Measurements from ENCODE around the gene PAX3. TPM values are rescaled to one million over a fixed set of nuclear protein-coding genes. Genes with fewer than 3 reads are reported as not detected.

PAX3 gene
- total and polyA plus RNA-seq, 9 of the 15 experiments (the other 6 are each of a cell fraction or from before 2014, with no cell fraction given) = not detected

DNA sequence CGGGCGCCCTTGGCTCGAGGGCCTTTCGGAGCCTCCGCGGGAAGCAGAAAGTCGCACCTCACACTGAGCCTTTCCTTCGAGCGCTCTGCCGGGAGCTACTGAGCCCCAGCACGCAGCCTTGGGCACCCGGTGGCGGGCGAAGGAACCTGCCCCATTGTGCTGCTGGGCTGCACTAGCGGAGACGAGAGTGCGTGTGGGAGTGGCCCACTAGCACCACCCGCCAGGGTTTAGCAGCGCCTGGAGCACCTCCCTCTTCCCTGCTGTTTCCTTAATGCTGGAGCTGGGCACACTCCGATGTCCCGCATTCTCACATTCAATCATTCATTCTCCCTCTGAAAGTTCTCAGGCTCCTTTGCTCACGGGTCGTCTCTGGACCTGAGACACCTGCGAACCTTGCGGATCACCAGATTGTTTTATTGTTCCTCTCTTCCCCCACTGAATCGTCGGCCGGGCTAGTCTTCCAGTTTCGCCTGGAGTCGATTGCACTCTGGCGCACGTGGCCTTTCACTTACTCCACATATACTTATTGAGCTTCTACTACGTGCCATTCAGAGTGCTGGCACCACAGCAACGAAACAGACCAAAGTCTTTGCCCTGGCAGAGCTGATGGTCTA is 8.5 kb upstream of the PAX3 start:
- ATAC-seq (no peak), DNase-seq (ENCODE audit: extremely low read depth in 1 of 4, low spot score in 3 of 4) (no peak), FAIRE-seq (no peak)
- Histone ChIP-seq H3K36me3 (ENCODE audit: control insufficient read depth, insufficient read depth, low read length) (no peaks in the 10 kb centered on the region), H2AFZ (ENCODE audit: low read depth, low read length) (no peak overlapping the region), H3K27ac (ENCODE audit: extremely low read depth, low read depth, low read length) (no peak overlapping the region), H3K79me2 (ENCODE audit: control insufficient read depth, insufficient read depth, low read length) (no peaks in the 10 kb centered on the region), H3K4me2 (ENCODE audit: insufficient read depth, low read length) (no peak overlapping the region), H3K9ac (ENCODE audit: insufficient read depth in 1 of 2, low read depth in 2 of 2, low read length in 2 of 2) (no peak overlapping the region), H4K20me1 (replicated peaks; ENCODE audit: control insufficient read depth, insufficient read depth, low read length) (no peaks in the 10 kb centered on the region), H3K9me1 (ENCODE audit: control insufficient read depth, insufficient read depth, low read length) (no peaks in the 10 kb centered on the region), H3K27me3 (ENCODE audit: control insufficient read depth in 2 of 2, insufficient read depth in 2 of 2, low read length in 2 of 2) (peaks cover under 1 to 54% of the 10 kb centered on the region in 2 experiments; a peak in 3 of 5 replicates), H3K4me3 (no peak overlapping the region), H3K4me1 (replicated peaks in 1 of 2; ENCODE audit: control insufficient read depth in 2 of 2, insufficient read depth in 2 of 2, low read length in 2 of 2) (no peaks in the 10 kb centered on the region; a peak in 1 of 5 replicates), H3K9me3 (replicated peaks; ENCODE audit: control insufficient read depth, insufficient read depth, low read depth, low read length) (no peaks in the 10 kb centered on the region)
- TF ChIP-seq TBP (optimal IDR thresholded peaks at IDR 0.05; ENCODE audit: low read depth, low read length) (no peak), HMGXB4 (CRISPR knock-in tag; IDR thresholded peaks at IDR 0.05) (no peak), SMARCC2 (IDR thresholded peaks at IDR 0.05; ENCODE audit: low read depth) (no peak), ZNF407 (IDR thresholded peaks at IDR 0.05; ENCODE audit: low read depth) (no peak)
- intact Hi-C loops (cut with micrococcal nuclease) (no loop called here), in situ Hi-C loops (cut with MboI) (loop anchor here (25.0 kb wide), 1 partner anchor 255 kb away; no protein-coding TSS in a partner anchor)
- CTCF ChIA-PET (ENCODE audit: low intra/inter-chr PET ratio) = no interaction called here
- BruUV-seq (replicated peaks) = no TSS peak
- POLR2A ChIA-PET = no interaction called here
- 6% methylated on average over 25 of the region's 34 CpGs for WGBS (ENCODE audit: insufficient coverage, low coverage, missing lambda C conversion rate)
